Measurements from ENCODE around the gene CIITA. TPM values are rescaled to one million over a fixed set of nuclear protein-coding genes. Genes with fewer than 3 reads are reported as not detected.

Gene CIITA
- total RNA-seq, 1 experiment from 2014 or later = not detected

DNA sequence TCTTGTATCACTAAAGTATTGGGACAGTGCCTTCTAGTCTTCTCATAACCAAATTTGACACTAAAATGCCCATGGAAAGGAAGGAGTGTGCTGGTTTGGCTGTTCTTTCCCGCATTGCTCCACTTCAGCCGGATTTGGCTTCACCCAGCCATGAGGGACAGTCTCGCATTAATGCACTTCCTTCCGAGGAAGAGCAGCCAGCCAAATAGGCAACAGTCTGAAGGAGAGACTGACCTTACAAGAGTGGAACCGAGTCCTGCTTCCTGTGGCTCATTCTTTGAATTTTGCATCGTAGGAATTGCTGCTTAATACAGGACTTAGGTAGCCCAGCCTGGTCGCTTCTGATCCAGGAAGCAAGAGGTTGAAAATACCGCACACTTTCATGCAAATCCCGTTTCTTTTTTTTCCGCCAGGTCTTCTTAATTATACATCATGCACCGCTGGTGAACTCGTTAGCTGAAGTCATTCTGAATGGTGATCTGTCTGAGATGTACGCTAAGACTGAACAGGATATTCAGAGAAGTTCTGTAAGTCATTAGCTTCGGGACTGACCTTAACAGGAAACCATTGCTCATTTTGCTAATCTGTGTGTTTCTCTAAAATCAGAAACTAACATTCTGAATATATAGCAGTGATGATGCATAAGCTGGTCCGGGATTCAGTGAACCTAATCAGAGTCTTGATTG lies 105.6 kb downstream of the CIITA start:
- Histone ChIP-seq H3K27ac (ENCODE audit: insufficient read length, low read depth, low read length) (no peak overlapping the region), H3T11ph (ENCODE audit: low read length) (no peak overlapping the region), H3K9ac (ENCODE audit: extremely low read depth, insufficient read length, low read length) (no peak overlapping the region), H3K18ac (ENCODE audit: insufficient read length, low read depth, low read length) (no peak overlapping the region), H3K9me3 (ENCODE audit: control insufficient read depth, low read depth, low read length) (no peaks in the 10 kb centered on the region), H4K20me1 (ENCODE audit: control insufficient read depth, insufficient read depth, insufficient read length) (no peaks in the 10 kb centered on the region), H3K79me1 (ENCODE audit: insufficient read depth, low read depth, low read length, poor library complexity, severe bottlenecking) (no peaks in the 10 kb centered on the region), H2BK20ac (ENCODE audit: low read depth, low read length, poor library complexity, severe bottlenecking) (no peak overlapping the region), H4K8ac (replicated peaks; ENCODE audit: insufficient read length, low read depth, low read length) (no peak overlapping the region), H2BK15ac (ENCODE audit: low read depth, low read length) (no peak overlapping the region), H3K4ac (ENCODE audit: low read depth, low read length) (no peak overlapping the region), H4K91ac (ENCODE audit: insufficient read length, low read depth, low read length) (no peak overlapping the region), H3K56ac (ENCODE audit: insufficient read length, low read depth, low read length) (no peak overlapping the region), H2BK12ac (ENCODE audit: insufficient read length, low read depth, low read length) (no peak overlapping the region), H3K23me2 (ENCODE audit: insufficient read length, low read depth, low read length, poor library complexity, severe bottlenecking) (no peaks in the 10 kb centered on the region), H2AFZ (ENCODE audit: low read length) (no peak overlapping the region), H3K27me3 (ENCODE audit: insufficient read depth, low read length) (no peaks in the 10 kb centered on the region), H2BK5ac (ENCODE audit: insufficient read length, low read length) (no peak overlapping the region), H4K5ac (ENCODE audit: insufficient read length, low read depth, low read length) (no peak overlapping the region), H3K4me2 (ENCODE audit: insufficient read depth, insufficient read length, low read length) (no peak overlapping the region), H3K14ac (ENCODE audit: insufficient read depth, low read length) (no peak overlapping the region), H3K4me1 (ENCODE audit: insufficient read depth, low read length) (no peaks in the 10 kb centered on the region), H2AK5ac (ENCODE audit: insufficient read length, low read length) (no peak overlapping the region), H3K23ac (ENCODE audit: insufficient read length, low read depth, low read length) (no peak overlapping the region), H3K79me2 (ENCODE audit: insufficient read depth, low read length) (no peaks in the 10 kb centered on the region), H2BK120ac (ENCODE audit: low read depth, low read length, poor library complexity, severe bottlenecking) (no peak overlapping the region)
- H3K27me3 Mint-ChIP-seq (ENCODE audit: low read depth) = no peaks in the 10 kb centered on the region
- peaks cover 0 to 10% (median 0%) of the 10 kb centered on the region in 3 experiments; a peak in 2 of 7 replicates for H3K36me3 Mint-ChIP-seq (ENCODE audit: insufficient read depth in 1 of 3, low read depth in 3 of 3)
- H3K9me3 Mint-ChIP-seq = no peaks in the 10 kb centered on the region
- H3K4me3 Mint-ChIP-seq = no peak overlapping the region
- peaks cover 9 to 29% of the 10 kb centered on the region in 2 experiments for H3K4me1 Mint-ChIP-seq
- H3K27ac Mint-ChIP-seq = no peak overlapping the region
- WGBS (ENCODE audit: extremely low coverage, insufficient read length, low lambda C conversion rate) = no CpG with 5 or more reads among the region's 15 CpGs
- TF ChIP-seq, protein P1, sequence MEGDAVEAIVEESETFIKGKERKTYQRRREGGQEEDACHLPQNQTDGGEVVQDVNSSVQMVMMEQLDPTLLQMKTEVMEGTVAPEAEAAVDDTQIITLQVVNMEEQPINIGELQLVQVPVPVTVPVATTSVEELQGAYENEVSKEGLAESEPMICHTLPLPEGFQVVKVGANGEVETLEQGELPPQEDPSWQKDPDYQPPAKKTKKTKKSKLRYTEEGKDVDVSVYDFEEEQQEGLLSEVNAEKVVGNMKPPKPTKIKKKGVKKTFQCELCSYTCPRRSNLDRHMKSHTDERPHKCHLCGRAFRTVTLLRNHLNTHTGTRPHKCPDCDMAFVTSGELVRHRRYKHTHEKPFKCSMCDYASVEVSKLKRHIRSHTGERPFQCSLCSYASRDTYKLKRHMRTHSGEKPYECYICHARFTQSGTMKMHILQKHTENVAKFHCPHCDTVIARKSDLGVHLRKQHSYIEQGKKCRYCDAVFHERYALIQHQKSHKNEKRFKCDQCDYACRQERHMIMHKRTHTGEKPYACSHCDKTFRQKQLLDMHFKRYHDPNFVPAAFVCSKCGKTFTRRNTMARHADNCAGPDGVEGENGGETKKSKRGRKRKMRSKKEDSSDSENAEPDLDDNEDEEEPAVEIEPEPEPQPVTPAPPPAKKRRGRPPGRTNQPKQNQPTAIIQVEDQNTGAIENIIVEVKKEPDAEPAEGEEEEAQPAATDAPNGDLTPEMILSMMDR (conservative IDR thresholded peaks at IDR 0.05) = no peak
- no peak for DNase-seq
